Upper lobe of left lung (tissue), 6 donors: ENCODE measurements around the gene KYAT1. TPM values are rescaled to one million over a fixed set of nuclear protein-coding genes. Genes with fewer than 3 reads are reported as not detected.
A peak's percentile ranks its signal among the peaks of the same experiment; 100 is the strongest.

Experiments used
- ATAC-seq, 2 donors: fragments of 200-7000 bp; cut with Tn5 transposase; one replicate each; pipeline ENCODE4 v1.9.1; 2022; ENCODE audit warnings: mild to moderate bottlenecking in 2 of 2, moderate library complexity in 2 of 2; ENCODE audit not compliant: low FRiP score in 2 of 2
- DNase-seq, 2 donors: peaks; one replicate each; pipeline ENCODE4 v3.0.0-alpha.2; 2019 to 2020
- H3K27ac ChIP-seq, 4 donors: fragments of 200-600 bp; sonication (generic); one replicate each; pipeline ENCODE4 v1.5.1; 2016 to 2019
- H3K27me3 ChIP-seq, 4 donors: fragments of 200-600 bp; sonication (generic); one replicate each; pipeline ENCODE4 v1.5.1; 2017 to 2019
- H3K36me3 ChIP-seq, 4 donors: fragments of 200-600 bp; sonication (generic); one replicate each; pipeline ENCODE4 v1.5.1; 2016 to 2019
- H3K4me1 ChIP-seq, 4 donors: fragments of 200-600 bp; sonication (generic); one replicate each; pipeline ENCODE4 v1.5.1; 2018 to 2019
- H3K4me3 ChIP-seq, 4 donors: fragments of 200-600 bp; sonication (generic); one replicate each; pipeline ENCODE4 v1.5.1; 2017 to 2019; ENCODE audit warnings: mild to moderate bottlenecking in 2 of 4, moderate library complexity in 1 of 4
- H3K9me3 ChIP-seq, 4 donors: fragments of 200-600 bp; sonication (generic); one replicate each; pipeline ENCODE4 v1.5.1; 2018 to 2019
- EP300 ChIP-seq, 4 donors: sonication (generic); formaldehyde crosslinking; IDR thresholded peaks; one replicate each; pipeline ENCODE4 v1.5.1; 2017; ENCODE audit warnings: antibody characterized with exemption in 4 of 4, control low read depth in 2 of 4
- POLR2A ChIP-seq, 4 donors: fragments of 450-650 bp; IDR thresholded peaks; one replicate each; pipeline ENCODE4 v1.5.1; 2016 to 2017; ENCODE audit warnings: antibody characterized with exemption in 4 of 4, mild to moderate bottlenecking in 2 of 4
- POLR2AphosphoS5 ChIP-seq, 2 donors: sonication (generic); formaldehyde crosslinking; IDR thresholded peaks; one replicate each; pipeline ENCODE4 v1.5.1; 2017; ENCODE audit warnings: antibody characterized with exemption in 2 of 2
- WGBS, 2 donors: methylation state at CpG; one replicate each; pipeline ENCODE4 v1.1.5; 2017 to 2018; 5-methylcytosine and 5-hydroxymethylcytosine counted together
- total RNA-seq, 6 donors: library from RNA; depleted of rRNA in 4 of 6; stranded (reverse); fragments of >200 nt in 4 of 6; gene quantifications; one replicate each; pipeline versions ENCODE4 v1.1.0 to v1.2.1, GENCODE V29; 2016 to 2021
- TF ChIP-seq, protein P1 (sequence below), 6 experiments: fragments of 450-650 bp in 4 of 6; fragments of 200-600 bp in 2 of 6; sonication (generic) in 2 of 6; IDR thresholded peaks; one replicate each; pipeline ENCODE4 v1.5.1; 2016 to 2019; ENCODE audit warnings: antibody characterized with exemption in 6 of 6
- donor health status: DM: no; HTN: no; CAD: no; lungs with moderate emphysema.
- donor health status: DM: no; HTN: yes; CAD: no; lungs with severe emphysema.

The KYAT1 gene
- total RNA-seq, 6 donors from 2014 or later = 3.9 to 10.5 (median 5.4) TPM

GRCh38 chr9:128828719-128829452 lies 52.9 kb downstream of the KYAT1 start:
- H3K36me3 ChIP-seq = peaks cover 0 to 34% (median 31%) of the 10 kb centered on the region in 4 donors
- H3K27me3 ChIP-seq = no peaks in the 10 kb centered on the region
- TF ChIP-seq EP300 (IDR thresholded peaks at IDR 0.05) = no peak
- TF ChIP-seq POLR2AphosphoS5 (IDR thresholded peaks at IDR 0.05) = no peak
- TF ChIP-seq POLR2A (IDR thresholded peaks at IDR 0.05) = no peak
- TF ChIP-seq, protein P1, sequence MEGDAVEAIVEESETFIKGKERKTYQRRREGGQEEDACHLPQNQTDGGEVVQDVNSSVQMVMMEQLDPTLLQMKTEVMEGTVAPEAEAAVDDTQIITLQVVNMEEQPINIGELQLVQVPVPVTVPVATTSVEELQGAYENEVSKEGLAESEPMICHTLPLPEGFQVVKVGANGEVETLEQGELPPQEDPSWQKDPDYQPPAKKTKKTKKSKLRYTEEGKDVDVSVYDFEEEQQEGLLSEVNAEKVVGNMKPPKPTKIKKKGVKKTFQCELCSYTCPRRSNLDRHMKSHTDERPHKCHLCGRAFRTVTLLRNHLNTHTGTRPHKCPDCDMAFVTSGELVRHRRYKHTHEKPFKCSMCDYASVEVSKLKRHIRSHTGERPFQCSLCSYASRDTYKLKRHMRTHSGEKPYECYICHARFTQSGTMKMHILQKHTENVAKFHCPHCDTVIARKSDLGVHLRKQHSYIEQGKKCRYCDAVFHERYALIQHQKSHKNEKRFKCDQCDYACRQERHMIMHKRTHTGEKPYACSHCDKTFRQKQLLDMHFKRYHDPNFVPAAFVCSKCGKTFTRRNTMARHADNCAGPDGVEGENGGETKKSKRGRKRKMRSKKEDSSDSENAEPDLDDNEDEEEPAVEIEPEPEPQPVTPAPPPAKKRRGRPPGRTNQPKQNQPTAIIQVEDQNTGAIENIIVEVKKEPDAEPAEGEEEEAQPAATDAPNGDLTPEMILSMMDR (IDR thresholded peaks at IDR 0.05) = no peak
- peaks cover 9 to 16% (median 14%) of the 10 kb centered on the region in 4 donors for H3K4me1 ChIP-seq
- no peaks in the 10 kb centered on the region for H3K9me3 ChIP-seq
- ATAC-seq (no peak), DNase-seq (no peak)
- peak overlapping the region; percentile 65 to 96 (median 82) for H3K4me3 ChIP-seq
- peak overlapping the region; percentile 63 to 83 (median 72) for H3K27ac ChIP-seq
- 31 to 35% methylated on average over 18 of the region's 18 CpGs for WGBS, 2 donors

- no peak for ATAC-seq
- Histone ChIP-seq H3K27ac (no peak overlapping the region), H3K9me3 (no peaks in the 10 kb centered on the region), H3K4me3 (no peak overlapping the region), H3K27me3 (no peaks in the 10 kb centered on the region), H3K36me3 (peaks cover 0 to 40% (median 36%) of the 10 kb centered on the region in 4 donors), H3K4me1 (peaks cover 9 to 16% (median 14%) of the 10 kb centered on the region in 4 donors)
- TF ChIP-seq POLR2A (IDR thresholded peaks at IDR 0.05) (no peak), EP300 (IDR thresholded peaks at IDR 0.05) (no peak), POLR2AphosphoS5 (IDR thresholded peaks at IDR 0.05) (no peak)
- TF ChIP-seq, protein P1 (IDR thresholded peaks at IDR 0.05) = no peak
- no peak for DNase-seq
- WGBS, 2 donors = 86 to 92% methylated on average over 8 of the region's 8 CpGs
These were observed 53.5 kb downstream of the KYAT1 start for GRCh38 chr9:128828267-128828666.

DNA sequence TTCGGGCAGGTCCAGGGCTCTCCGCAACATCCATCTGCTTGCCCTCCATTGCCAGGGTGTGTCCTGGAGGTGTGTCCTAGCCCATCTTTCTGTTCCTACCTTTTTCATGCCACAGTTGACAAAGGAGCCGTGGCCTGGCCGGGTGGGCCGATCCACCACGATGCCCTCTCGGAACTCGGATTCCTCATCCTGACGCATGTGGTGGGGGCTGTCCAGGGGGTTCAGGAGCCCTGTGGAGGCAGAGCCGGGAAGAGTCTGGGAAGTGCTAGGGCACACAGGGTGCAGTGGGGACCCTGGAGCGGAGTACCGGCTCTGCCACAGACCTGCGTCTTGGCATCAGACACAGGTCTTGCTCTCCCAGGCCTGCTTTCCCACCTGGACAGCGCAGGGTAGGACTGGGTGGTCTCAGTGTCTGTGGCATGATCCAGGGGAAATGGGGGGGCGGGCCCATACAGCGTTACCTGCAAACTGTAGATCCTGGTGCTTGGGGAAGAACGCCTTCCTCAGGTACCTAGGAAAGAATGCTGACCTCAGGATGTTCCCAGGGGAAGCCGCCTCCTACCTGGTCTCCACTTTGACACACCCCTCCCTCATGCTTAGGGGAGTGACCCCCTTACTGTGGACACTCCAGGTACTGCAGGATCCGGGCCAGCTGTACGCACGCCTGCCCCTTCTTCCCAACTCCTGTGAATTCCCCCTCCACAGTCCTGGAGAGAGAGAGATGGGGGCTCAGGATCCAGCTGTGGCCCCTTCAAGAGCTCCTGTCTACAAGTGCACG lies 55.6 kb downstream of the KYAT1 start:
- DNase-seq = peak in 1 of 2 donors; percentile 73
- Histone ChIP-seq H3K27me3 (no peaks in the 10 kb centered on the region), H3K4me3 (no peak overlapping the region), H3K9me3 (no peaks in the 10 kb centered on the region), H3K36me3 (peaks cover 6 to 61% (median 56%) of the 10 kb centered on the region in 4 donors), H3K4me1 (peaks cover 9 to 16% (median 14%) of the 10 kb centered on the region in 4 donors), H3K27ac (no peak overlapping the region)
- TF ChIP-seq EP300 (IDR thresholded peaks at IDR 0.05) = no peak
- TF ChIP-seq, protein P1 (IDR thresholded peaks at IDR 0.05) = no peak
- no peak for TF ChIP-seq POLR2A (IDR thresholded peaks at IDR 0.05)
- no peak for TF ChIP-seq POLR2AphosphoS5 (IDR thresholded peaks at IDR 0.05)
- no peak for ATAC-seq
- WGBS, 2 donors = 95 to 96% methylated on average over 19 to 22 of the region's 22 CpGs

DNA sequence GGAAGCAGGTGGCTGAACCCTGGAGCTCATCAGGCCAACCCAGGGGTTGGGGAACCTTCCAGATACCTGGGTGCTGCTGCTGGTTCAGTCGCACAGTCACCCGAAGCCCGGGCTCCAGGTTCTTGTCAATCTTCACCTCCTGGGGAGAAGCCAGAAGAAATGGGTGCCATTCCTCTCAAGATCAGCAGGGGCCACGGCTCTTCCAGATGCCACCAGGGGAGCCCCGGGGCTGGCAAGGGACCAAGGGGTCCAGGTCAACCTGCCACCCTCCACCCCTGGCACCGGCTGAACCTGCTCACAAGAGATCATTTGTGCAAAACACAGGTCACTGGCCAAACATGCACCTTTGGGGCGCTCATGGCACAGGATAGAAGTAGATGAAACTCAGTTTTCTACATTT lies 56.8 kb downstream of the KYAT1 start:
- Histone ChIP-seq H3K4me1 (peaks cover 7 to 15% (median 11%) of the 10 kb centered on the region in 4 donors), H3K27me3 (no peaks in the 10 kb centered on the region), H3K27ac (no peak overlapping the region), H3K36me3 (peaks cover 6 to 64% (median 56%) of the 10 kb centered on the region in 4 donors), H3K4me3 (no peak overlapping the region), H3K9me3 (no peaks in the 10 kb centered on the region)
- 84 to 89% methylated on average over 4 to 7 of the region's 7 CpGs for WGBS, 2 donors
- DNase-seq (no peak), ATAC-seq (no peak)
- TF ChIP-seq, protein P1 (IDR thresholded peaks at IDR 0.05) = no peak
- no peak for TF ChIP-seq EP300 (IDR thresholded peaks at IDR 0.05)
- no peak for TF ChIP-seq POLR2A (IDR thresholded peaks at IDR 0.05)
- no peak for TF ChIP-seq POLR2AphosphoS5 (IDR thresholded peaks at IDR 0.05)
